IPS DF 4.7 (cell line): ENCODE measurements around the gene PPRC1.
A peak's percentile ranks its signal among the peaks of the same experiment; 100 is the strongest.

ENCODE experiments used
- DNase-seq: peaks from one replicate; pipeline ENCODE4 v3.0.0-alpha.2; 2013; ENCODE audit warnings: low spot score; ENCODE audit errors: extremely low read depth

Gene PPRC1

GRCh38 chr10:102119417-102120141, 13.3 kb upstream of the PPRC1 start:
- no peak for DNase-seq

GRCh38 chr10:102120142-102120990, 12.5 kb upstream of the PPRC1 start, which contains the start of gene LDB1:
Gene LDB1 (minus strand): TSS chr10:102120368. CDS start chr10:102120110, 258 bp downstream.
- DNase-seq, result no peak

GRCh38 chr10:102120991-102121738, 11.7 kb upstream of the PPRC1 start:
- DNase-seq, result peak; percentile 95

GRCh38 chr10:102121739-102122372, 11.0 kb upstream of the PPRC1 start:
- no peak for DNase-seq

- DNase-seq, result no peak
These were observed 10.4 kb upstream of the PPRC1 start for GRCh38 chr10:102122450-102122849.

GRCh38 chr10:102123223-102123622, 9.6 kb upstream of the PPRC1 start:
- DNase-seq, result no peak

- DNase-seq, result no peak
These were observed 1.3 kb upstream of the PPRC1 start for GRCh38 chr10:102131286-102132170.

GRCh38 chr10:102132193-102132562, 662 bp upstream of the PPRC1 start:
- DNase-seq, result no peak

GRCh38 chr10:102133373-102134195, 744 bp downstream of the PPRC1 start:
- DNase-seq, result no peak

- no peak for DNase-seq
These were observed 1.6 kb downstream of the PPRC1 start for GRCh38 chr10:102134416-102134815.

- DNase-seq, result no peak
These were observed 3.2 kb downstream of the PPRC1 start for GRCh38 chr10:102135956-102136526.

GRCh38 chr10:102139281-102140110, 6.7 kb downstream of the PPRC1 start:
- no peak for DNase-seq

- DNase-seq, result no peak
These were observed 7.4 kb downstream of the PPRC1 start for GRCh38 chr10:102140218-102140617.

GRCh38 chr10:102140913-102141540, 8.2 kb downstream of the PPRC1 start:
- no peak for DNase-seq

- DNase-seq, result no peak
These were observed 8.8 kb downstream of the PPRC1 start for GRCh38 chr10:102141583-102142107.

- DNase-seq, result no peak
These were observed 14.2 kb downstream of the PPRC1 start for GRCh38 chr10:102146971-102147428.

- DNase-seq, result no peak
These were observed 14.7 kb downstream of the PPRC1 start for GRCh38 chr10:102147561-102147960.
